Ovary (tissue), 3 donors: ENCODE data around the gene SRPK1.
"Not testable (repeated sequence)": the region's sequence is repeated elsewhere in the genome, so short reads cannot be mapped to it uniquely, and the experiment has no call there.

Experiments used
- POLR2A ChIP-seq: fragments of 450-650 bp; IDR thresholded peaks from one replicate; pipeline ENCODE4 v1.6.1; 2017; ENCODE audit warnings: antibody characterized with exemption, mild to moderate bottlenecking, moderate library complexity
- TF ChIP-seq, protein P1 (sequence below), 3 donors: fragments of 450-650 bp in 2 of 3; fragments of 200-600 bp in 1 of 3; IDR thresholded peaks; one replicate each; pipeline versions ENCODE4 v1.5.1 to v1.8.0; 2016 to 2022; ENCODE audit warnings: antibody characterized with exemption in 3 of 3, mild to moderate bottlenecking in 1 of 3
- donor health status: DM: no; HTN: no; CAD: no.

DNA sequence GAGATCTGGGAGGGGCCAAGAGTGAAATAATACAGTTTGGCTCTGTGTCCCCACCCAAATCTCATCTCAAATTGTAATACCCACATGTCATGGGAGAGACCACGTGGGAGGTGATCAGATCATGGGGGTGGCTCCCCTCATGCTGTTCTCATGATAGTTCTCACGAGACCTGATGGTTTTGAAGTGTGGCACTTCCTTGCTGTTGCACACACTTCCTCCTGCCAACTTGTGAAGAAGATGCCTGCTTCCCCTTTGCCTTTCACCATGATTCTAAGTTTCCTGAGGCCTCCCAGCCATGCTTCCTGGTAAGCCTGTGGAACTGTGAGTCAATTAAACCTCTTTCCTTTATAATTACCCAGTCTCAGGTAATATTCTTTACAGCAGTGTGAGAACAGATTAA lies 11.3 kb downstream of the SRPK1 start:
- TF ChIP-seq, protein P1, sequence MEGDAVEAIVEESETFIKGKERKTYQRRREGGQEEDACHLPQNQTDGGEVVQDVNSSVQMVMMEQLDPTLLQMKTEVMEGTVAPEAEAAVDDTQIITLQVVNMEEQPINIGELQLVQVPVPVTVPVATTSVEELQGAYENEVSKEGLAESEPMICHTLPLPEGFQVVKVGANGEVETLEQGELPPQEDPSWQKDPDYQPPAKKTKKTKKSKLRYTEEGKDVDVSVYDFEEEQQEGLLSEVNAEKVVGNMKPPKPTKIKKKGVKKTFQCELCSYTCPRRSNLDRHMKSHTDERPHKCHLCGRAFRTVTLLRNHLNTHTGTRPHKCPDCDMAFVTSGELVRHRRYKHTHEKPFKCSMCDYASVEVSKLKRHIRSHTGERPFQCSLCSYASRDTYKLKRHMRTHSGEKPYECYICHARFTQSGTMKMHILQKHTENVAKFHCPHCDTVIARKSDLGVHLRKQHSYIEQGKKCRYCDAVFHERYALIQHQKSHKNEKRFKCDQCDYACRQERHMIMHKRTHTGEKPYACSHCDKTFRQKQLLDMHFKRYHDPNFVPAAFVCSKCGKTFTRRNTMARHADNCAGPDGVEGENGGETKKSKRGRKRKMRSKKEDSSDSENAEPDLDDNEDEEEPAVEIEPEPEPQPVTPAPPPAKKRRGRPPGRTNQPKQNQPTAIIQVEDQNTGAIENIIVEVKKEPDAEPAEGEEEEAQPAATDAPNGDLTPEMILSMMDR (IDR thresholded peaks at IDR 0.05), result not testable (repeated sequence)
- not testable (repeated sequence) for TF ChIP-seq POLR2A
